Central memory CD8-positive, alpha-beta T cell (primary cell): ENCODE results near the gene VGLL3.

Experiments
- ATAC-seq: fragments of 150-1000 bp; cut with Tn5 transposase; replicated peaks from 2 replicates; pipeline ENCODE4 v1.10.0; 2022; ENCODE audit warnings: mild to moderate bottlenecking, moderate FRiP score, moderate number of reproducible peaks; ENCODE audit not compliant: poor library complexity, severe bottlenecking; ENCODE audit errors: extremely low read depth
- DNase-seq, 2 donors: peaks; one replicate each; pipeline ENCODE4 v3.0.0; 2021; ENCODE audit warnings: low spot score in 2 of 2
- H3K27ac Mint-ChIP-seq: one replicate; pipeline ENCODE4 v1.8.0; 2022; ENCODE audit warnings: low read depth, mild to moderate bottlenecking, moderate library complexity, mixed read lengths
- H3K27me3 Mint-ChIP-seq: one replicate; pipeline ENCODE4 v1.8.0; 2022; ENCODE audit warnings: mixed read lengths
- H3K36me3 Mint-ChIP-seq: one replicate; pipeline ENCODE4 v1.8.0; 2022; ENCODE audit warnings: mild to moderate bottlenecking, moderate library complexity, mixed read lengths; ENCODE audit not compliant: insufficient read depth
- H3K4me1 Mint-ChIP-seq: one replicate; pipeline ENCODE4 v1.8.0; 2022; ENCODE audit warnings: mixed read lengths
- H3K4me3 Mint-ChIP-seq: one replicate; pipeline ENCODE4 v1.8.0; 2022; ENCODE audit warnings: mild to moderate bottlenecking, moderate library complexity, mixed read lengths
- H3K9me3 Mint-ChIP-seq: one replicate; pipeline ENCODE4 v1.8.0; 2022; ENCODE audit warnings: mixed read lengths

VGLL3 gene

GRCh38 chr3:87000940-87001339 lies 10.0 kb upstream of the VGLL3 start:
- H3K27me3 Mint-ChIP-seq: no peaks in the 10 kb centered on the region
- DNase-seq (no peak), ATAC-seq (no peak)
- no peaks in the 10 kb centered on the region for H3K36me3 Mint-ChIP-seq
- H3K4me1 Mint-ChIP-seq: no peaks in the 10 kb centered on the region
- no peak overlapping the region for H3K4me3 Mint-ChIP-seq
- H3K9me3 Mint-ChIP-seq: peaks cover 17% of the 10 kb centered on the region
- H3K27ac Mint-ChIP-seq: no peak overlapping the region

- H3K9me3 Mint-ChIP-seq: peaks cover 24% of the 10 kb centered on the region
- DNase-seq (no peak), ATAC-seq (no peak)
- no peaks in the 10 kb centered on the region for H3K36me3 Mint-ChIP-seq
- no peak overlapping the region for H3K4me3 Mint-ChIP-seq
- no peaks in the 10 kb centered on the region for H3K4me1 Mint-ChIP-seq
- H3K27ac Mint-ChIP-seq: no peak overlapping the region
- H3K27me3 Mint-ChIP-seq: no peaks in the 10 kb centered on the region
These were observed 7.6 kb upstream of the VGLL3 start for GRCh38 chr3:86998569-86998968.

- DNase-seq: no peak
- no peaks in the 10 kb centered on the region for H3K36me3 Mint-ChIP-seq
- no peak for ATAC-seq
- no peak overlapping the region for H3K27ac Mint-ChIP-seq
- H3K4me1 Mint-ChIP-seq: no peaks in the 10 kb centered on the region
- H3K27me3 Mint-ChIP-seq: no peaks in the 10 kb centered on the region
- no peak overlapping the region for H3K4me3 Mint-ChIP-seq
- H3K9me3 Mint-ChIP-seq: peaks cover 21% of the 10 kb centered on the region
These were observed 5.5 kb upstream of the VGLL3 start for GRCh38 chr3:86996261-86996955.

GRCh38 chr3:86995537-86995936 lies 4.6 kb upstream of the VGLL3 start:
- H3K27ac Mint-ChIP-seq: no peak overlapping the region
- H3K4me3 Mint-ChIP-seq: no peak overlapping the region
- peaks cover 21% of the 10 kb centered on the region for H3K9me3 Mint-ChIP-seq
- DNase-seq: no peak
- ATAC-seq: no peak
- no peaks in the 10 kb centered on the region for H3K4me1 Mint-ChIP-seq
- no peaks in the 10 kb centered on the region for H3K27me3 Mint-ChIP-seq
- no peaks in the 10 kb centered on the region for H3K36me3 Mint-ChIP-seq

GRCh38 chr3:86993704-86994103 lies 2.8 kb upstream of the VGLL3 start:
- no peaks in the 10 kb centered on the region for H3K36me3 Mint-ChIP-seq
- no peak overlapping the region for H3K27ac Mint-ChIP-seq
- no peak for ATAC-seq
- no peak overlapping the region for H3K4me3 Mint-ChIP-seq
- DNase-seq: no peak
- peaks cover 17% of the 10 kb centered on the region for H3K9me3 Mint-ChIP-seq
- no peaks in the 10 kb centered on the region for H3K4me1 Mint-ChIP-seq
- peaks cover 9% of the 10 kb centered on the region for H3K27me3 Mint-ChIP-seq

- Mint-ChIP-seq H3K4me1 (no peaks in the 10 kb centered on the region), H3K9me3 (peaks cover 10% of the 10 kb centered on the region), H3K4me3 (no peak overlapping the region), H3K36me3 (no peaks in the 10 kb centered on the region), H3K27ac (no peak overlapping the region), H3K27me3 (peaks cover 9% of the 10 kb centered on the region)
- ATAC-seq (no peak), DNase-seq (no peak)
These were observed 989 bp upstream of the VGLL3 start for GRCh38 chr3:86991840-86992435.

- Mint-ChIP-seq H3K27ac (no peak overlapping the region), H3K9me3 (peaks cover 10% of the 10 kb centered on the region), H3K36me3 (no peaks in the 10 kb centered on the region), H3K4me1 (no peaks in the 10 kb centered on the region), H3K4me3 (no peak overlapping the region), H3K27me3 (peaks cover 9% of the 10 kb centered on the region)
- ATAC-seq: no peak
- DNase-seq: no peak
These were observed 500 bp upstream of the VGLL3 start for GRCh38 chr3:86991482-86991815.

- no peak overlapping the region for H3K4me3 Mint-ChIP-seq
- DNase-seq: no peak
These were observed 776 bp downstream of the VGLL3 start for GRCh38 chr3:86990012-86990733.

GRCh38 chr3:86989611-86990010 lies 1.3 kb downstream of the VGLL3 start:
- no peaks in the 10 kb centered on the region for H3K36me3 Mint-ChIP-seq
- DNase-seq (no peak), ATAC-seq (no peak)
- no peaks in the 10 kb centered on the region for H3K4me1 Mint-ChIP-seq
- no peak overlapping the region for H3K27ac Mint-ChIP-seq
- H3K4me3 Mint-ChIP-seq: no peak overlapping the region
- peaks cover 9% of the 10 kb centered on the region for H3K27me3 Mint-ChIP-seq
- H3K9me3 Mint-ChIP-seq: peaks cover 10% of the 10 kb centered on the region

More at GRCh38 chr3:86990012-86990733, 776 bp downstream of the VGLL3 start:
- Mint-ChIP-seq H3K36me3 (no peaks in the 10 kb centered on the region), H3K4me1 (no peaks in the 10 kb centered on the region), H3K9me3 (peaks cover 10% of the 10 kb centered on the region), H3K27ac (no peak overlapping the region), H3K27me3 (peaks cover 9% of the 10 kb centered on the region)
- no peak for ATAC-seq

GRCh38 chr3:86989006-86989405 lies 1.9 kb downstream of the VGLL3 start:
- H3K27me3 Mint-ChIP-seq: peaks cover 9% of the 10 kb centered on the region
- H3K27ac Mint-ChIP-seq: no peak overlapping the region
- H3K4me3 Mint-ChIP-seq: no peak overlapping the region
- peaks cover 8% of the 10 kb centered on the region for H3K9me3 Mint-ChIP-seq
- ATAC-seq (no peak), DNase-seq (no peak)
- H3K36me3 Mint-ChIP-seq: no peaks in the 10 kb centered on the region
- H3K4me1 Mint-ChIP-seq: no peaks in the 10 kb centered on the region

- Mint-ChIP-seq H3K27me3 (peaks cover 9% of the 10 kb centered on the region), H3K4me1 (no peaks in the 10 kb centered on the region), H3K9me3 (no peaks in the 10 kb centered on the region), H3K36me3 (peaks cover 2% of the 10 kb centered on the region), H3K27ac (no peak overlapping the region), H3K4me3 (no peak overlapping the region)
- DNase-seq: no peak
- ATAC-seq: no peak
These were observed 2.7 kb downstream of the VGLL3 start for GRCh38 chr3:86988235-86988634.

GRCh38 chr3:86987421-86987715 lies 3.6 kb downstream of the VGLL3 start:
- H3K4me1 Mint-ChIP-seq: no peaks in the 10 kb centered on the region

More at GRCh38 chr3:86987421-86987715, 3.6 kb downstream of the VGLL3 start:
- Mint-ChIP-seq H3K4me3 (no peak overlapping the region), H3K27me3 (peaks cover 9% of the 10 kb centered on the region), H3K36me3 (peaks cover 2% of the 10 kb centered on the region), H3K9me3 (no peaks in the 10 kb centered on the region), H3K27ac (no peak overlapping the region)
- ATAC-seq (no peak), DNase-seq (no peak)
